Suppressor macrophage treated with lipopolysaccharide for 4 hours (primary cell): ENCODE data around the gene HSPG2.

ENCODE experiments used
- DNase-seq: peaks from one replicate; pipeline ENCODE4 v3.0.0-alpha.2; 2020

HSPG2 gene

DNA sequence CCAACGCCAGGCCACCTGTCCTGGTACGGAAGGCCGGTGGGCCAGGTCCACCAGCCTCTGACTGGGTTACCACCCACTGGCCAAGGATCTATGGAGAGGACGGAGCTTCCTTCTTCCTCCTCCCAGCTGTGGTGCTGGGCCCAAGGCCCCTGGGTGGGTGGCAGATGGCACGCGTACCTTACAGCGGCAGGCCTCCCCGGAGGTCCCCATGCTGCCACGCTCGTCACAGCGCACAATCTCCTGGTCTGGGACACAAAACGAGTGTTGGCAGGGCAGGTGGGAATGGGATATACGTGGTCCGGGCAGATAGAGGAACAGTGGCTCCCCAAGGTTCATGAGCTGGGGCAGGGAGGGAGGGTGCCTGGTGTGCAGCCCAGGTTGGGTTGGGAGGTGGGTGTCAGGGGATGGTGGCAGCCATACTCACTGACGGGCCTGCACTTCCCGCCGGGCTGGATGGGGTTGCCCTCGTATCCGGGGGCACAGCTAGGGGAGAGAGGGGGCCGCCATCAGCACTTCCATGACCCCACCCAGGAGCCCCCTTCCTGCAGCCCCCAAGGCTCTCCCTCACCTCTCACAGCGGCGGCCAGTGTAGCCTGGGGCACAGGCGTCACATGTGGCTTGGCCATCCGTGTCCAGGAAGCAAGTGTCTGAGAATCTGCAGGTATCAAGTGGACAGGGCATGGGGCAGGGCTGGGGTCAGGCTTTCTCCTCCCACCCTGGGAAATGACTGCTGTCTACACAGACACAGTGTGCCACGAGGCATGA, 58.9 kb downstream of the HSPG2 start:
- no peak for DNase-seq

- no peak for DNase-seq
Observed at GRCh38 chr1:21876267-21876666, 60.8 kb downstream of the HSPG2 start.

GRCh38 chr1:21875621-21876063, 61.5 kb downstream of the HSPG2 start:
- DNase-seq: no peak

GRCh38 chr1:21874778-21875547, 62.1 kb downstream of the HSPG2 start:
- DNase-seq: no peak

DNA sequence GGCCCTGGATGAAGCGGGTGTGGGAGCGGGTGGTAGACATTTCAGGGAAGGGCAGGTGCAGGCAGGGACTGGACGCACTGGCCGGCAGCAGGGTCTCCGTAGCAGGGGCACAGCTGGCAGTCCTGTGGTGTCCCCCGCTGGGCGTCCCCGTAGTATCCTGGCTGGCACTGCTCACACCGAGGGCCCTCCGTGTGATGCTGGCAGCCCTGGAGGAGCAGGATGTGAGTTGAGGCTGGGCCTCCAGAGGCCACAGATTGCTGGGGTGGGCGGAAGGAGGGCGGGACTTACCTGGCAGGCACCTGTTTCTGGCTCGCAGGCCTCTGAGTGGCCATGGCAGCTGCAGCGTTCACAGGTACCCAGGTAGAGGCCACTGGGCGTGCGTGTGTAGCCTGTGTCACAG, 62.8 kb downstream of the HSPG2 start:
- no peak for DNase-seq

DNA sequence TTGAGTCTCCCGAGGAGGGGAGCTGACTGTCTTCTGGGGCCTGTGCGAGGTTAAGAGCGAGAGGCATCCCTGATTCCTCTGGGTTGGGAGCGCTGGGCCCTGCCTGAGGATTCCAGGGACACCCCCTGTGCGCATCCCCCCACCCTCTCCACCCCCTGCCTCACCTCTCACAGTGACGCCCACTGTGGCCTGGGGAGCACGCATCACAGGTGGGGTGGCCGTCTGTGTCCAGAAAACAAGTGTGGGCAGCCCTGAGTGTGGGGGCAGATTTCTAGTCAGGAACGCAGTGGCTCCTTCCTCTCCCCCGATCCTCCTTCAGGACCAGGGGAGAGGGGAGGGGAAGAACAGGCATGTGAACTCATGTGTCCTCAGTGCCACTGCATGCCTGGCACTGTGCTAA, 63.3 kb downstream of the HSPG2 start:
- DNase-seq: no peak

DNA sequence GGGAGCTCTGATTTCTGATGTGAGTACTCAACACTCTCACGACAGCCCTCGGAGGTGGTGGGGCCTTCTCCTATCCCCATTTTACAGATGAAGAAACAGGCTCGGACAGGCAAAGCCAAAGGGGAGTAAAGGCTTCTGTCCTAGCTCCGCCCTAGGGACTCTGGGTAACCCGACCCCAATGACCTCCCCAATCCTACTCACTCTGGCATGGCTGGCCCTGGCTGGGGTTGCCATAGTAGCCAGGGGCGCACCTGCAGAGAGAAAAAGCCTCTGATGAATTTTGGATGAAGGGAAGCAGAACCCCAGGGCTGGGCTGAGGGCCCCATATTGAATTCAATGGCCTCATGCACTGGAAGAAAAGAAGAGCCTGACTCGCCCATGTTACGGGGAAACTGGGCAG, 63.9 kb downstream of the HSPG2 start:
- no peak for DNase-seq

GRCh38 chr1:21872445-21873079, 64.5 kb downstream of the HSPG2 start:
- DNase-seq: no peak

DNA sequence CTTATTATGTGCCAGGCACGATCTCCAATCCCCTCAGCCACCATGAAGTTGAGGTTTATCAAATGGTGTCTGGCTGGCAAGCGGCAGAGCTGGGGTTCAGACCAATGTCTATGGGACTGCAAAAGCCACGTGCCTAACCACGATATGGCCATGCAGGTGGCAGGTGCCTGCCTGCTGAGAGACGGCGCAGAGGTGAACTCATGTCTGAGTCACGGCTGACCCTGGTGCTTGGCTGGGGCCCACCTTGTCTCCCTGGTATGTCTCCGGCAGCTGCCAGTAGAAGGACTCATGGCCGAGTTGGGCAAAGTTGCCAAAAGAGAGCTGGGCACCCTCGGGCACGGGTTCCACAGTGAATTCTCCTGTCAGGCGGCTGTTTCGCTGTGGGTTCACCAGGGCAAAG, 65.2 kb downstream of the HSPG2 start:
- DNase-seq: no peak

DNA sequence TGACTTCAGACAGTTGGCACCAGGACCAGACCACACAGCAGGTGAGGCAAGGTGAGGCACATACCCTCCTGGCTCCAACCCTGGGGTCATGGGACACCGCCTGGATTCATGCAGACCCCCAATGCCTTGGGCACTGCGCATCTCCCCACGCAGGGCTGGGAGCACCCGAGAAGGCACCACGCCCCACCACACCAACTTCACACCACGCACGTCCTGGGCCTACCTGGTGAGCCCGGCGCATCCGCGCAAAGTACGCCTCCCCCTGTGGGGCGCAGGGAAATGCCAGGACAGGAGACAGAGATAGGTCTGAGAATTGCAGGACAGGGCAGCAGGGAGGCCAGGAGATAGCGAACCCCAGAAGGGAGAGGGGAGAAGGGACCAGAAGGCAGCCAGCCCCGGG, 66.5 kb downstream of the HSPG2 start:
- no peak for DNase-seq

DNA sequence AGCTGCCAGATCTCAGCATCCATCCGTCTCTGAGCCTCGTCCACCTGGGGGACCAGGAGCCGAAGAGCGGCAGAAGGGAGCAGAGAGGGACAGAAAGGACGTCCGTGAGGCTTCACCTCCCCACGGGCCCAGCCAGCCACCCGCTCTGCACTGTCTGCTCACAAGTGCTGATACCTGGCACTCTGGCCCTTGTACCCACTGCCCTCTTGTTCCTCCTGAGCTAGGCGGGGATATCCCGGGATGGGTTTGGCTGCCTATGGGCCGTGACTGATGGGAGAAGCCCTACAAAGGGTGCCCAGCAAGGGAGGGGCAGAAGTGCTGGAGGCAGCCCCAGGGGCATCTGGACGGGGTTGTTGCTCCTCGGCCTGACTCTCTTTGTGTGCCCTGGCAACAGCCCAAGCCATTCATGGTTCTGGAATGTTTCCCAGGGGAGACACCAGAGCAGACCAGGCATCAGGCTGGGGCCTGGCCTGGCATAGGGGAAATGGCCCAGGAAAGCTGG, 67.4 kb downstream of the HSPG2 start:
- no peak for DNase-seq

DNA sequence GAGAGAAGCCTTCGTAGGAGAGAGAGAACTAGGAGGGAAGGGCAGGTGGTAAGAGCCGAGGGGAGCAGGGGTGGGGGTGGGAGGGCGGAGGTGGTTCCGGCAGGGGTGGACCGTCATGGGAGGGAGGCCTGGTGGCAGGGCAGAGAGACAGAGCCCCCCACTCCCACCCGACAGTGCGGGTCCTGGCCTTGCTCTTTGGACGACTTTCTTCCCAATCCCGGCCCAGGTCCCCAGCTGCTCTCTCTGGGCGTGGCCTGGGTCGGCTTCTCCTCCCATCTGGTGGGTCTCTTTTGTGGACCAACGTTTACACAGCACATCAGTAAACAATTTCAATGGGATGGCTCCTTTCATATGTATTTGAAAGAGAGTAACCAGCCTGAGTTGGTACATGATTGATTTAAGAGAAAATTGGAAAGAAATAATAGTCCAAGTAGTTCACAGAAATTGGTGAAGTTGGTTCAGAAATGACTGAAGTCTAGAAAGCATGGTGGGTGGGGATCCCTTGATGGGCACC, 68.1 kb downstream of the HSPG2 start:
- DNase-seq: no peak

- DNase-seq: no peak
Observed at GRCh38 chr1:21868482-21868881, 68.6 kb downstream of the HSPG2 start.

DNA sequence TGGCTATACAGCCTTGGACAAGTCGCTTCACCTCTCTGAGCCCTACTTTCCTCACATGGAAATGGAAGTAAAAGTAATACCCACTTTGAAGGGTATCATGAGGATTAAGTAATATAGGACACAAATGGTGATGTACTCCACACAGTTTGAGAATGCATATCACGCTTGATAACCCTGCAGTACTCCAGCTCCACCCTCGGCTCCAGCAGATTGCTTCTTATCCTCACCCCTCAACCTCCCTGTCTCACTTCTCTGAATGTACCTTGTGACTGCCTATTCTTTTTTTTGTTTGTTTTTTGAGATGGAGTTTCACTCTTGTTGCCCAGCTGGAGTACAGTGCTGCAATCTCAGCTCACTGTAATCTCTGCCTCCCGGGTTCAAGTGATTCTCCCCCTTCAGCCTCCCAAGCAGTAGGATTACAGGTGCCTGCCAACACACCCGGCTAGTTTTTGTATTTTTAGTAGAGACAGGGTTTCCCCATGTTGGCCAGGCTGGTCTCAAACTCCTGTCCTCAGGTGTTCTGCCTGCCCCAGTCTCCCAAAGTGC, 69.6 kb downstream of the HSPG2 start:
- DNase-seq: no peak

DNA sequence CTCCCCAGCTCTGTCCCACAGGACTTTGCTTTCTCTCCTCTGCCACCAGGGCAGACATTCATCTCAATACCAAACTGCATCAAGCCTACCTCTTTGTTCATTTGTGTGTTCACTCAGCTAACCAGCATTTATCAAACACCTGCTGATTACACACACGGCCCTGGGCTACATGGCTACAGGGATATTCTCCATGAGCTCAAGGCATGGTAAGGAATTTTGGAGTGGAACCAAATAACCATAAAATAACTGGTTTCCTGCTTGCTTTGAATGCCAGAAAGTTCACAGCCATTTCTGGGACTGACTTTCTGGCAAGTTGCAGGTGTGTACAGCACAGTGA, 70.4 kb downstream of the HSPG2 start:
- DNase-seq: no peak

DNA sequence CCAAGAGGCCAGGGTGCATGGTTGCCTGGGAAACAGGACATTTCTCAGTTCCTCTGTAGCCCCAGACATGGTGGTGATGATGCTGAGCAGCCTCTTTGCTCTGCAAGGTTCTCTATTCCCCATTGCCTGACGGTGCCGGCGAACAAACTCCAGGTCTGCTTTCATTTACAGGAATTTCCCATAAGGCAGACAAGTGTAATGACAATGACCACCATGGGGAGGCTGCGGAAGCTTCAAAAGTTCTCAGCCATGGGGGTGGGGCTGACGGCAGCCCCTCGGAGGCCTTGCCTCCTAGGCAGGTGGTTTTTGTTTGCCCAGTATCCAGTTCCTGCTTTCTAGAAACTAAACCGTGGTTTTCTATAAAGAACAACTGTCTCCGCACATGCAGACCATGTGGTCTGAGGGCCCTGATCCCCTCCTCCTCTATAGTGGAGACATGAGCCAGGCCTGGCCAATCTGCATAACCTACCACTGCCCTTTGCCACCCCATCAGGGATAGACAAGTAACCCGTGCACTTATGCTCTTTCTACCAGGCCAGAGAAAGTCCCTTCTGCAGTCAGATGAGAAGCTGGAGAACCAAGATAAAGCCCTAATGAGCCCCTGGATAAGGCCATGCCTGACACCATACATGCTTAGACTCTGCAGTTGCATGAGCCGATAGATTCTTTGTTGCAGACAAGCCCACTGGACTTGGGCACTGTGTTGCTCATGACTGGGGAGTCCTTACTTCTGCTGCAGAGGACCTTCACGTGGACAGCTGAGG, 71.0 kb downstream of the HSPG2 start:
- no peak for DNase-seq

GRCh38 chr1:21865609-21865942, 71.5 kb downstream of the HSPG2 start:
- DNase-seq: no peak

GRCh38 chr1:21864730-21865129, 72.4 kb downstream of the HSPG2 start:
- no peak for DNase-seq

GRCh38 chr1:21863981-21864380, 73.1 kb downstream of the HSPG2 start:
- DNase-seq: no peak

DNA sequence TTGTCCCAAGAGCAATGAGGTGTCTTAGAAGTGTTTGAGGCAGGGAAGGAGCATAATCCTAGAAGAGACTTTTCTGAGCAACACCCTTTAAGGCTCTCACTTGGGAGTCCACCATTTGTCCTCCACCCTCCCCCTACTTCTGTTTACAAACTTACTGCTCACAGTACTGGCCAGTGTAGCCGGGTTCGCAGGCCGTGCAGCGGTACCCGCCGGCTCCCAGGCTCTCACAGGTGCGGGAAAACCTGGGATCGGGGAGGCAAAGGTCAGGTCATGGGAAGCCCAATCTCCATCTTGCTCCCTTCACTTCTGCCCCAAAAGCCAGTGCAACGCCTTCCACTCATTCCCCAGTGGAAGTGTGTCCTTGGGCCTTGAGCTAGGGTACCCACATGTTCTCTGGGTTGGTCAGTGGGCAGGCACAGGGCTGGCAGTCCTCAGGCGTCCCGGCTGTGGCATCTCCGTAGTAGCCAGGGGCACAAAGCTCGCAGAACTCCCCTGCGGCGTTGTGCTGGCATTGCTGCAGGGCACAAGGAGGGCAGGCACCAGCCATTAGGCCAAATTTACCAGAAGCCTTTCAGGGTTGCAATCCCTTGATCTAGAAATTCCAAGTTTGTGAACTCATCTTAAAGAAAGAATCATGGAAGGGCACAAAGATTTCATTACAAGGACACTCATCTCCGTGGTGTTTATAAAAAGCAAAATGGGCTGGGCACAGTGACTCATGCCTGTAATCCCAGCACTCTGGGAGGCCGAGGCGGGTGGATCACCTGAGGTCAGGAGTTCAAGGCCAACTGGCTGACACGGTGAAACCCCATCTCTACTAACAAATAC, 75.3 kb downstream of the HSPG2 start:
- DNase-seq: no peak

GRCh38 chr1:21860971-21861370, 76.1 kb downstream of the HSPG2 start:
- DNase-seq: no peak

DNA sequence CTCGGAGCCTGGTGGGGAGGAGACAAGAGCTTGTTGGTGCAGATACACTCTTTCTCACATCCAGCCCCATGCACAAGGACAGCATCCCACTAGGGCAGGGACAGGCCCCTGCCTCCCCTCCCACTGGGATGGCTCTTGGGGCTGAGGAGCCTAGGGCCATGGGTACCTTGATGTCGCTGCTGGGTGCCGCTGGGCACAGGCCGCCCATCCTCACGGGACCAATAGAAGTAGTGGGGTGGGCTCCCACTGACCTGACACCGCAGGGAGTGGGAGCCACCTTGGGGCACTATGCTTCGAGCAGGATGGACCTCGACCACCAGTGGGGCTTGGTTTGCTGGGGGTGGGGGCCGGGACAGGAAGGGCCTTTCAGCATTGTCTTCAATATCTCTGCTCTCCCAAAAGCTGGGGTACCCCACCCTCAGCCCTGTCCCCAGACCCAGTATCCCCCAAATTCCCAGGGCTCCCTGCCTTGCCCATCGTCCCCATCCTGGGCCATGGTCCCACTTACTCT, 77.4 kb downstream of the HSPG2 start:
- DNase-seq: no peak
